ENCODE data around the gene PGF. TPM values are rescaled to one million over a fixed set of nuclear protein-coding genes. Genes with fewer than 3 reads are reported as not detected.

PGF gene
- total and polyA plus RNA-seq, 2 of the 13 experiments (the other 11 are each of a cell fraction or from before 2014, with no cell fraction given) = 10.7 to 27.5 TPM

DNA sequence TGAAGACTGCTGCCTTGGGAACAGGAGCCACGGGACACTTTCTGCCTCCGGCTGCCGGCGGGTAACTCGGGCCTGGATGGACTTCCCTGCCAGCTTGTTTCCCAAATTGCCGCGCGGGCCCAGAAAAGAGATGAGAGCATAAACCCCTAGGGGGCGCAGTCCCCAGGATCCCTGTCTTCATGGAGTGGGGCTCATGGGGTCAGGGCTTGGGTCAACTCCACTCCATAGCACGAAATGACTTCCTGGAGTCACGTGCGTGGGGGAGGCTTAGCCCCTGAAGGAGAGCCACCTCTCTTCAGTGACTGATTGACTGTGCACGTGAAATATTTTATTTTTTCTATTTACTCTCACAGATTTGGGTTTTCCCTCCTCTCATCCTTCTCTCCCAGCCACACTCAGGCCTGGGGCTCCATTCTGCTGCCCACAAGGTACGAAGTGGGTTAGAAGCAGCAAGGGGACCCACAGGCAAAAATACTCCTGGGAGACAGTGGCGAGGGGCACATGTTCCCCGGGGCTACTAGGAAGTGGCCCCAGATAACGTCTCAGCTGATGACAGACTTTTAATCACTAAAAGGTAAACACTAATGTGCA is 10.0 kb downstream of the PGF start (continued):
- peak; percentile 56; the same call in 1 of the 2 replicates for TF ChIP-seq KAT8 (CRISPR knock-in tag; IDR thresholded peaks at IDR 0.05)
- TF ChIP-seq HNF1B (CRISPR knock-in tag; IDR thresholded peaks at IDR 0.05) = no peak
- 0 out of 2 replicates have a peak, but pooled peaks have one; percentile 17 for TF ChIP-seq ZNF264 (CRISPR knock-in tag; IDR thresholded peaks at IDR 0.05)
- no peak for TF ChIP-seq RBAK (CRISPR knock-in tag; IDR thresholded peaks at IDR 0.05)
- 0 out of 2 replicates have a peak, but pooled peaks have one; percentile 41 for TF ChIP-seq GTF3A (CRISPR knock-in tag; conservative IDR thresholded peaks at IDR 0.05)
- TF ChIP-seq SSRP1 (CRISPR knock-in tag; IDR thresholded peaks at IDR 0.05) = no peak
- TF ChIP-seq ZNF280D (CRISPR knock-in tag; IDR thresholded peaks at IDR 0.05) = no peak
- no peak for TF ChIP-seq PBX2 (CRISPR knock-in tag; IDR thresholded peaks at IDR 0.05)
- no peak for TF ChIP-seq GABPB1 (CRISPR knock-in tag; IDR thresholded peaks at IDR 0.05)
- TF ChIP-seq, protein P1, sequence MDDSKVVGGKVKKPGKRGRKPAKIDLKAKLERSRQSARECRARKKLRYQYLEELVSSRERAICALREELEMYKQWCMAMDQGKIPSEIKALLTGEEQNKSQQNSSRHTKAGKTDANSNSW (CRISPR knock-in tag; IDR thresholded peaks at IDR 0.05; ENCODE audit: borderline replicate concordance) = no peak
- TF ChIP-seq SP1 (IDR thresholded peaks at IDR 0.05) = no peak
- TF ChIP-seq SP1 (CRISPR knock-in tag; IDR thresholded peaks at IDR 0.05) = no peak
- no peak for TF ChIP-seq MLLT10 (CRISPR knock-in tag; IDR thresholded peaks at IDR 0.05)
- no peak for TF ChIP-seq ARID2 (CRISPR knock-in tag; IDR thresholded peaks at IDR 0.05; ENCODE audit: borderline replicate concordance)
- TF ChIP-seq ZNF746 (CRISPR knock-in tag; IDR thresholded peaks at IDR 0.05) = no peak
- peak; percentile 70; the same call in 1 of the 2 replicates for TF ChIP-seq DPF2 (CRISPR knock-in tag; IDR thresholded peaks at IDR 0.05; ENCODE audit: borderline replicate concordance, low read depth)
- no peak for TF ChIP-seq GABPA (IDR thresholded peaks at IDR 0.05; ENCODE audit: low read depth, low read length)
- TF ChIP-seq GABPA (CRISPR knock-in tag; IDR thresholded peaks at IDR 0.05; ENCODE audit: low read depth) = 0 out of 2 replicates have a peak, but pooled peaks have one; percentile 29
- no peak for TF ChIP-seq CAMTA2 (CRISPR knock-in tag; IDR thresholded peaks at IDR 0.05; ENCODE audit: borderline replicate concordance)
- TF ChIP-seq MATR3 (CRISPR knock-in tag; IDR thresholded peaks at IDR 0.05) = no peak
- TF ChIP-seq ZNF180 (CRISPR knock-in tag; IDR thresholded peaks at IDR 0.05; ENCODE audit: borderline replicate concordance, low read depth) = no peak
- TF ChIP-seq, protein P2, sequence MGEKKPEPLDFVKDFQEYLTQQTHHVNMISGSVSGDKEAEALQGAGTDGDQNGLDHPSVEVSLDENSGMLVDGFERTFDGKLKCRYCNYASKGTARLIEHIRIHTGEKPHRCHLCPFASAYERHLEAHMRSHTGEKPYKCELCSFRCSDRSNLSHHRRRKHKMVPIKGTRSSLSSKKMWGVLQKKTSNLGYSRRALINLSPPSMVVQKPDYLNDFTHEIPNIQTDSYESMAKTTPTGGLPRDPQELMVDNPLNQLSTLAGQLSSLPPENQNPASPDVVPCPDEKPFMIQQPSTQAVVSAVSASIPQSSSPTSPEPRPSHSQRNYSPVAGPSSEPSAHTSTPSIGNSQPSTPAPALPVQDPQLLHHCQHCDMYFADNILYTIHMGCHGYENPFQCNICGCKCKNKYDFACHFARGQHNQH (CRISPR knock-in tag; IDR thresholded peaks at IDR 0.05) = no peak
- TF ChIP-seq, protein P3, sequence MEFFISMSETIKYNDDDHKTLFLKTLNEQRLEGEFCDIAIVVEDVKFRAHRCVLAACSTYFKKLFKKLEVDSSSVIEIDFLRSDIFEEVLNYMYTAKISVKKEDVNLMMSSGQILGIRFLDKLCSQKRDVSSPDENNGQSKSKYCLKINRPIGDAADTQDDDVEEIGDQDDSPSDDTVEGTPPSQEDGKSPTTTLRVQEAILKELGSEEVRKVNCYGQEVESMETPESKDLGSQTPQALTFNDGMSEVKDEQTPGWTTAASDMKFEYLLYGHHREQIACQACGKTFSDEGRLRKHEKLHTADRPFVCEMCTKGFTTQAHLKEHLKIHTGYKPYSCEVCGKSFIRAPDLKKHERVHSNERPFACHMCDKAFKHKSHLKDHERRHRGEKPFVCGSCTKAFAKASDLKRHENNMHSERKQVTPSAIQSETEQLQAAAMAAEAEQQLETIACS (CRISPR knock-in tag; IDR thresholded peaks at IDR 0.05) = no peak
